C4-2B (cell line): Measurements from ENCODE around the gene ATF3.

ENCODE experiments used
- CTCF ChIP-seq: fragments of 450-650 bp; conservative IDR thresholded peaks from 2 replicates; pipeline ENCODE4 v1.5.1; 2017; ENCODE audit warnings: mild to moderate bottlenecking
- ZFX ChIP-seq: fragments of 450-650 bp; IDR thresholded peaks from 2 replicates; pipeline ENCODE4 v1.6.1; 2017

- TF ChIP-seq CTCF, result no peak
- no peak for TF ChIP-seq ZFX
Observed at GRCh38 chr1:212618466-212619210, 10.1 kb downstream of the ATF3 start.
